Measurements from ENCODE around the gene CPAMD8.
"Not testable (repeated sequence)": the region's sequence is repeated elsewhere in the genome, so short reads cannot be mapped to it uniquely, and the experiment has no call there.

Gene CPAMD8

GRCh38 chr19:17006579-17006978 lies 20.0 kb downstream of the CPAMD8 start:
- no peak overlapping the region for H3K4me3 ChIP-seq (ENCODE audit: low read length)

GRCh38 chr19:17005000-17005399 lies 21.6 kb downstream of the CPAMD8 start:
- Histone ChIP-seq H3K9me3 (ENCODE audit: low read length) (no peaks in the 10 kb centered on the region), H2AFZ (ENCODE audit: low read depth, low read length) (no peak overlapping the region), H3K27me3 (ENCODE audit: insufficient read depth, low read length) (no peaks in the 10 kb centered on the region), H3K4me1 (ENCODE audit: insufficient read depth, low read length) (no peaks in the 10 kb centered on the region), H3K36me3 (ENCODE audit: insufficient read depth, low read length) (peaks cover 11% of the 10 kb centered on the region), H3K4me3 (ENCODE audit: low read length) (no peak overlapping the region)

More at GRCh38 chr19:17006579-17006978, 20.0 kb downstream of the CPAMD8 start:
- Histone ChIP-seq H3K4me1 (ENCODE audit: insufficient read depth, low read length) (no peaks in the 10 kb centered on the region), H3K36me3 (ENCODE audit: insufficient read depth, low read length) (peaks cover 8% of the 10 kb centered on the region), H2AFZ (ENCODE audit: low read depth, low read length) (no peak overlapping the region), H3K9me3 (ENCODE audit: low read length) (no peaks in the 10 kb centered on the region), H3K27me3 (ENCODE audit: insufficient read depth, low read length) (no peaks in the 10 kb centered on the region)

GRCh38 chr19:17004386-17004785 lies 22.2 kb downstream of the CPAMD8 start:
- Histone ChIP-seq H3K27me3 (ENCODE audit: insufficient read depth, low read length) (no peaks in the 10 kb centered on the region), H3K36me3 (ENCODE audit: insufficient read depth, low read length) (peaks cover 11% of the 10 kb centered on the region), H3K4me1 (ENCODE audit: insufficient read depth, low read length) (no peaks in the 10 kb centered on the region), H3K9me3 (ENCODE audit: low read length) (no peaks in the 10 kb centered on the region), H2AFZ (ENCODE audit: low read depth, low read length) (no peak overlapping the region), H3K4me3 (ENCODE audit: low read length) (no peak overlapping the region)

- Histone ChIP-seq H3K4me3 (ENCODE audit: low read length) (no peak overlapping the region), H3K9me3 (ENCODE audit: low read length) (peaks cover 7% of the 10 kb centered on the region), H3K27me3 (ENCODE audit: insufficient read depth, low read length) (no peaks in the 10 kb centered on the region), H3K36me3 (ENCODE audit: insufficient read depth, low read length) (peaks cover 11% of the 10 kb centered on the region), H2AFZ (ENCODE audit: low read depth, low read length) (no peak overlapping the region), H3K4me1 (ENCODE audit: insufficient read depth, low read length) (no peaks in the 10 kb centered on the region)
Measured at GRCh38 chr19:17002455-17002854, 24.2 kb downstream of the CPAMD8 start.

- H3K4me3 ChIP-seq (ENCODE audit: low read length): no peak overlapping the region
- no peak overlapping the region for H2AFZ ChIP-seq (ENCODE audit: low read depth, low read length)
- peaks cover 13% of the 10 kb centered on the region for H3K36me3 ChIP-seq (ENCODE audit: insufficient read depth, low read length)
- H3K27me3 ChIP-seq (ENCODE audit: insufficient read depth, low read length): no peaks in the 10 kb centered on the region
- no peaks in the 10 kb centered on the region for H3K4me1 ChIP-seq (ENCODE audit: insufficient read depth, low read length)
- peaks cover 7% of the 10 kb centered on the region for H3K9me3 ChIP-seq (ENCODE audit: low read length)
Measured at GRCh38 chr19:17001603-17002183, 24.9 kb downstream of the CPAMD8 start.

GRCh38 chr19:16998635-16999194 lies 27.9 kb downstream of the CPAMD8 start:
- Histone ChIP-seq H3K4me1 (ENCODE audit: insufficient read depth, low read length) (no peaks in the 10 kb centered on the region), H3K36me3 (ENCODE audit: insufficient read depth, low read length) (peaks cover 15% of the 10 kb centered on the region), H3K4me3 (ENCODE audit: low read length) (no peak overlapping the region), H3K9me3 (ENCODE audit: low read length) (peaks cover 15% of the 10 kb centered on the region), H2AFZ (ENCODE audit: low read depth, low read length) (no peak overlapping the region), H3K27me3 (ENCODE audit: insufficient read depth, low read length) (no peaks in the 10 kb centered on the region)

- Histone ChIP-seq H3K9me3 (ENCODE audit: low read length) (peaks cover 24% of the 10 kb centered on the region), H3K36me3 (ENCODE audit: insufficient read depth, low read length) (peaks cover 25% of the 10 kb centered on the region)
- H3K4me1 ChIP-seq (ENCODE audit: insufficient read depth, low read length); H3K4me3 ChIP-seq (ENCODE audit: low read length); H3K27me3 ChIP-seq (ENCODE audit: insufficient read depth, low read length); H2AFZ ChIP-seq (ENCODE audit: low read depth, low read length): not testable (repeated sequence)
Measured at GRCh38 chr19:16996838-16997490, 29.6 kb downstream of the CPAMD8 start.

GRCh38 chr19:16988661-16989060 lies 37.9 kb downstream of the CPAMD8 start:
- peaks cover 20% of the 10 kb centered on the region for H3K36me3 ChIP-seq (ENCODE audit: insufficient read depth, low read length)
- H3K27me3 ChIP-seq (ENCODE audit: insufficient read depth, low read length): no peaks in the 10 kb centered on the region
- H3K9me3 ChIP-seq (ENCODE audit: low read length): peaks cover 17% of the 10 kb centered on the region
- no peaks in the 10 kb centered on the region for H3K4me1 ChIP-seq (ENCODE audit: insufficient read depth, low read length)
- no peak overlapping the region for H2AFZ ChIP-seq (ENCODE audit: low read depth, low read length)
- H3K4me3 ChIP-seq (ENCODE audit: low read length): no peak overlapping the region

GRCh38 chr19:16985403-16985802 lies 41.2 kb downstream of the CPAMD8 start:
- peaks cover 7% of the 10 kb centered on the region for H3K9me3 ChIP-seq (ENCODE audit: low read length)
- peaks cover 5% of the 10 kb centered on the region for H3K36me3 ChIP-seq (ENCODE audit: insufficient read depth, low read length)
- no peaks in the 10 kb centered on the region for H3K4me1 ChIP-seq (ENCODE audit: insufficient read depth, low read length)
- H2AFZ ChIP-seq (ENCODE audit: low read depth, low read length): no peak overlapping the region
- H3K4me3 ChIP-seq (ENCODE audit: low read length): no peak overlapping the region
- H3K27me3 ChIP-seq (ENCODE audit: insufficient read depth, low read length): no peaks in the 10 kb centered on the region

- not testable (repeated sequence) for H3K36me3 ChIP-seq (ENCODE audit: insufficient read depth, low read length); H3K9me3 ChIP-seq (ENCODE audit: low read length); H2AFZ ChIP-seq (ENCODE audit: low read depth, low read length); H3K4me3 ChIP-seq (ENCODE audit: low read length); H3K27me3 ChIP-seq (ENCODE audit: insufficient read depth, low read length); H3K4me1 ChIP-seq (ENCODE audit: insufficient read depth, low read length)
Measured at GRCh38 chr19:16982586-16982985, 44.0 kb downstream of the CPAMD8 start.

- Histone ChIP-seq H3K4me3 (ENCODE audit: low read length) (no peak overlapping the region), H2AFZ (ENCODE audit: low read depth, low read length) (no peak overlapping the region), H3K36me3 (ENCODE audit: insufficient read depth, low read length) (peaks cover 6% of the 10 kb centered on the region), H3K27me3 (ENCODE audit: insufficient read depth, low read length) (no peaks in the 10 kb centered on the region), H3K4me1 (ENCODE audit: insufficient read depth, low read length) (no peaks in the 10 kb centered on the region), H3K9me3 (ENCODE audit: low read length) (peaks cover 7% of the 10 kb centered on the region)
Measured at GRCh38 chr19:16978839-16979802, 47.5 kb downstream of the CPAMD8 start.

GRCh38 chr19:16978156-16978555 lies 48.5 kb downstream of the CPAMD8 start:
- Histone ChIP-seq H3K27me3 (ENCODE audit: insufficient read depth, low read length) (no peaks in the 10 kb centered on the region), H3K9me3 (ENCODE audit: low read length) (peaks cover 6% of the 10 kb centered on the region), H3K36me3 (ENCODE audit: insufficient read depth, low read length) (peaks cover 6% of the 10 kb centered on the region), H2AFZ (ENCODE audit: low read depth, low read length) (no peak overlapping the region), H3K4me1 (ENCODE audit: insufficient read depth, low read length) (no peaks in the 10 kb centered on the region), H3K4me3 (ENCODE audit: low read length) (no peak overlapping the region)

- Histone ChIP-seq H3K9me3 (ENCODE audit: low read length) (peaks cover 6% of the 10 kb centered on the region), H3K27me3 (ENCODE audit: insufficient read depth, low read length) (no peaks in the 10 kb centered on the region), H3K4me3 (ENCODE audit: low read length) (no peak overlapping the region)
Measured at GRCh38 chr19:16977306-16977705, 49.3 kb downstream of the CPAMD8 start.

More at GRCh38 chr19:16977306-16977705, 49.3 kb downstream of the CPAMD8 start:
- Histone ChIP-seq H2AFZ (ENCODE audit: low read depth, low read length) (no peak overlapping the region), H3K36me3 (ENCODE audit: insufficient read depth, low read length) (peaks cover 6% of the 10 kb centered on the region), H3K4me1 (ENCODE audit: insufficient read depth, low read length) (no peaks in the 10 kb centered on the region)

Measured in neuron (in vitro differentiated cells).